ENCODE measurements around the gene TAPBP.
"Not testable (repeated sequence)": the region's sequence is repeated elsewhere in the genome, so short reads cannot be mapped to it uniquely, and the experiment has no call there.

TAPBP gene

DNA sequence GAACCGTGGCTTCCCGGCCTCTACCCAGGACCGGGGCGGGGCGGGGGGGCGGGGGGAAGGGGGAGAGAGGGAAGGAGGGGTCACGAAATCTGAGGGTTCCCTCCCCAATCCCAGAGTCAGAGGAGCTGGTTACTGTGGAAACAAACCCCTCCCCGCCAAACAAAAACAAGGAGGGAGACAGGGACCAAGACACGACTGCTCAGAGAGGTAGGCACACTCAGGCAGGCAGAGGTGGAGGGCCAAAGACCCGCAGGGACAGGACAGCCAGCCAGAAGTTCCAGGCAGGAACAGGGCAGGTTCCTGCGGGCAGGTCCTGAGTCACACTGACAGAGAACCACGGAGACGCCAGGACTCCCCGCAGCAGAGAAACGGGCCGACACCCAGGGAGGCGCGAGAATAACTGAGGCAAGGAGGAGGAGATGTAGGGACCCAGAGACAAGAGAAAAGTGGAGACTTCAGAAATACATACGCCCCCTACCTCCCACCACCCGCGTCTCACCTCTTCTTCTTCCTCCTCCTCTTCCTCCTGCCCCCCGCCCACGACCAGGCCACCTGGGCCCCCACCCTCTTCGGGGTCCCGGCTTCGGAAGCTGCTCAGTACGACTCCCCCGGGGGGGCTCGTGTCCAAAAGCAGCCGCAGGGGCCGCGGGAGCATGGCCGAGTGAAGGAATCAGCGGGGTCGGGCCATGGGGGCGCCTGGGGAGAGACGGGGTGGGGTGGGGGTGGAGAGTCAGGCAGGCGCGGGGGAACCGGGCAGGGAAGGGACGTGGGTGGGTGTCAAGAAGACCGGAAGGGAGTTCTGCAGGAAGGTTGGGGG lies 15.7 kb downstream of the TAPBP start:
- FAIRE-seq, result peak; percentile 50
- DNase-seq (ENCODE audit: extremely low spot score, insufficient read length, low read depth), result no peak

DNA sequence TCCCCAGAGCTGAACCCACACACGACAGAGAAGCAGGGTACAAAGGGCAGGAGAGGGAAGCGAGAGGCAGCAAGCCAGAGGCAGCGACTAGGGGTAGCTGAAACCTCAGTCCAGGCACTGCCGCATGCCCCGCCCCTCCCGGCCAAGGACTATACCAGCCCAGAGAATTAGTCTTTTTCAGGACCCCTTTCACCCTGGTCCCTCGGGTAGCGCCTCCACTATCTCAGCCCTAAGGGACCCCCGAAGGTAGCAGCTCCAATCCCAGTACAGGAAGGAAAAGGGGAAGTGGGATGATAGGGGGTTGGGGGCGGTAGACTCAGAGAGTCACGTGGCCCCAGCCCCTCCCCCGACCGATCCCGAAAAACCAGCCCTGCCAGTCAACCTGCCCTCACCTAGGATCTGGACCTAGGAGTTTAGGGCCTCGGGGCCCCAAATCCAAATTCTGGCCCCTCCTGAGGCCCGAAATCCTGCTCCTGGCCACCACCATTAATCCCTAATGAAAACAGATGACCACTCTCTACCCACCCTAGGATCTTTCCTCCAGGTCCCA lies 16.4 kb downstream of the TAPBP start:
- FAIRE-seq, result peak; percentile 15
- DNase-seq (ENCODE audit: extremely low spot score, insufficient read length, low read depth), result no peak

DNA sequence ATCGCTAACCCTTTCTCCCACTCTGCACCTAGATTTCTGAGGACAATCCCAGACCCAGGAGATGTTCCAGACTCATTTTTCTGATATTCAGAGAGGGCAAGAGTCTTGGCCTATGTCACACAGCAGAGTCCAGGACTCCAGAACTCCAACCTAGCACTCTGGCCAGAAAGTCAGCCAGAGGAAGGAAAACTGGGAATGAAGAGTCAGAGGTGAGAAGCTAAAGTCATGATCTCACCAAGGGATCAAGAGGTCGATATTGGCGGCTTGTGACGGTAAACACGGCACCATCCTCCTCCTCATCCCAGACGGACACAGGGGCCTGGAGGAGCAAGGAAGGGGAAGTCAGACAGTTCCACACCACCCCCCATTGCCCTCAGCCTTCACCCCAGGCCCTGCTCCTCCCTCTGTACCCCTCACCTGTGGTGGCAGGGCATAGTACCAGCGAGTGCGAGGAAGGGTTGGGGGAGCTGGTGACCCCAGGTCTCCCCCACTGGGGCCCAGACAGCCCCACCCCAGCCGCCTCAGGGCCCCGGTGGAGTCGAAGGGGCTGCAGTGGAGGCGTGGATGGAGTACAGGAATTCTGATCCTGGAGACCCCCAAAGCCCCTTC lies 17.0 kb downstream of the TAPBP start:
- DNase-seq (ENCODE audit: extremely low spot score, insufficient read length, low read depth) (no peak), FAIRE-seq (no peak)

DNA sequence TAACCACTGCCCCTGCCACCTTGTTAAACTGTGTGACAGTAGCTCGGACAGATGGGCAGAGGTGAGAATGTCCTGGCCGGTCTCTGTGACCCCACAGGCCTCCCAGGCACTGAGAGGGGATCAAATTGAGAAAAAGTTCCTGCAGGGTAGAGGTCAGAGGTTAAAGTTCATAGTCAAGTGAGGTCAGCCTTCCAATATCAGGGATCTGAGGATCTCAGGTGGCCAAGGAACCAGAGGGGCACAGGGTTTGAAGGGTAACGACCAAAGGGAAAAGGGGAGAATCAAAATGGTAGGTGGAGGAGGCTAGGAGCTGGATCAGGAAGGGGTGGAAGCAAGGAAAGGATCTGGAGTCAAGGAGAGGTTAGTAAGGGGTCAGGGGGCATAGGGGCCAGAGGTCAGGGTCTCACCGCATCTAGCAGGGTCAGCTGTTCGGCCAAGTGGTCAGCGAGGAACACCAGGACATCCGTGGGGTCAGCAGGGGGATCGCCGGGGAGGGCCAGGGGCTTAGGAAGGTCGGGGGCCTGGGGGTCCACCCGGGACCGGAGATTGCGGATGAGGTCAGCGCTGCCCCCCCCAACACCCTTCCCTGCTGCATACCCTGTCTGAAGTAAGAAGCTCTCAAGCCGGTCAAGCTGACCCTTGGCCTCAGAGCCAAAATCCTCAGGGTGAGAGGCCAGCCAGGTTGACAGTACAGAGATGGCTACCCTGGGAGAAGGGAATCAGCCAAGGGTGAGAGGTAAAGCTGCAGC lies 18.1 kb downstream of the TAPBP start:
- FAIRE-seq (no peak), DNase-seq (ENCODE audit: extremely low spot score, insufficient read length, low read depth) (no peak)

DNA sequence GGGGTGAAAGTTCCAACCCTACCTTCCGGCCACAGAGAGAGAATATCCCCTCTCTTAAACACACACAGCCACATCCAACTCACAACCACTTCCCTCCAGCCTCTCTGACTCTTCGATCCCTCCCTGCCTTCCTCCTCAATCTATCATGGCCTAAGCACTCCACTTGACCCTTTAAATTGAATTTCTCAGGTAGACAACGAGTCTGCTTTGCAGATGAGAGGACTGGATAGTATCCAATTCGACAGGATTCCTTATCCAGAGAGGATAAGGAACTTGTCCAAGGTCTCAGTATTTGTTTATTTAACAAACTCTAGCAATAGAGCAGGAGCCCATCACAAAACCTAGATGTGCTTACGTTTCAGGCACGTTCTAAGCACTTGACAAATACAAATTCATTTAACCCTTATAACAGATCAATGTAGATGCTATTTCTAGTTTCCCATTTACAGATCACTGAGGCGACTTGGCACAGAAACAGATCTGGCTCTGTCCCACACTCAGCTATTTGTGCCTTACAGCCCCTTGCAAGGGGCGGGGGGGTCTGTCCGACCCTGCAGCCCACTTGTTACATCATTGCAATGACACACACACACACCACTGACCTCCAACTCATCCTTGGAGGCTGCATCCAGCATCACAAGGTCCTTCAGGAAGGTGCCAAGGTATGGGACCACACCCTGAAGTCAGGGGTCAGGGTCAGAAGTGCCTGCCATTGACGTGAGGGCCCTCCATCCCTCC lies 19.6 kb downstream of the TAPBP start:
- DNase-seq (ENCODE audit: extremely low spot score, insufficient read length, low read depth) (no peak), FAIRE-seq (no peak)

DNA sequence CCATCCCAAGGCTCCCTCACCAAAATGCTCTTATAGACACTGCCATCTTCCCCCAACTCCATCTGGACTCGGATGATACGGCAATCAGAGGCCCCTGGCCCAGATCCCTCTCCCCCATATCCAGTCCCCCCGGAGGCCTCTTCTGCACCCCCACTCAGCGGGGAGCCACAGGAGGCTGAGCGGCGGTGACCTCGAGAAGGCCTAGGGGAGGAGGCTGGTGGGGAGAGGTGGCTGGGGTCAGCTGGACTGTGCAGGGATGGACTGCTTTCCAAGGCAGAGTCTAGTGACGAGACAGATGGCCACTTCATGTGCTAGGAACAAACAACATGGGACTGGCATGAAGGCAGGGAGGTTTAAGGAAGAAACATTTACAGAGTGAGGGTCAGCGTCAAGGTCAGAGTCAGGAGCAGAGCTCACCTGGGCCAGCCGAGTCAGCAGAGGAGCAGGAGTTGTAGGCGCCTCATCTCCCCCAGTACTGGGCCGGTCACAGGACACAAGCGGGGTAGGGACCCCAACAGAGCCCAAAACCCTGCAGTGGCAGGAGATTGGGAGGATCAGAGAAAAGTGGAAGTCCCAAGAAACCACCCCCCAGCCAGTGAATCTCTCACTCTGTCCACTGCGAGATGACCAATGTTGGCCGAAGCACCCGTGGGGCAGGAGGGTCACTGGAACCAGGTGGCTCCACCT lies 20.7 kb downstream of the TAPBP start:
- FAIRE-seq (no peak), DNase-seq (ENCODE audit: extremely low spot score, insufficient read length, low read depth) (no peak)

DNA sequence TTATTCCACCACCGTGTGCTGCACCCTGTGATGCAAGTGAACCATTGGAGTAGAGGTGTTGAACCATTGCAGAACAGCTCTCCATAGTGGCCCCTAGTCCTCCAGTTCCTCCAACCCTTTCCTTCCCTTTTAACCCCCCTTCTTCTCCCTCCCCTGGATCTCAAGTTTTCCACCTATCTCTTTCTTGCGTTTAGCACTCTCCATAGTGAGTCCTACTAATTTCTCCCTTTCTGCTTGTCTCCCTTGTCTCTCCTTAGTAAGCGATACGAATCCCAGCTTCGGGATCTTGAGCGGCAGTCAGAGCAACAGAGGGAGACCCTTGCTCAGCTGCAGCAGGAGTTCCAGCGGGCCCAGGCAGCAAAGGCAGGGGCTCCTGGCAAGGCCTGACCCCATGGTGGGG lies 23.4 kb downstream of the TAPBP start:
- FAIRE-seq, result no peak
- DNase-seq (ENCODE audit: extremely low spot score, insufficient read length, low read depth), result no peak

DNA sequence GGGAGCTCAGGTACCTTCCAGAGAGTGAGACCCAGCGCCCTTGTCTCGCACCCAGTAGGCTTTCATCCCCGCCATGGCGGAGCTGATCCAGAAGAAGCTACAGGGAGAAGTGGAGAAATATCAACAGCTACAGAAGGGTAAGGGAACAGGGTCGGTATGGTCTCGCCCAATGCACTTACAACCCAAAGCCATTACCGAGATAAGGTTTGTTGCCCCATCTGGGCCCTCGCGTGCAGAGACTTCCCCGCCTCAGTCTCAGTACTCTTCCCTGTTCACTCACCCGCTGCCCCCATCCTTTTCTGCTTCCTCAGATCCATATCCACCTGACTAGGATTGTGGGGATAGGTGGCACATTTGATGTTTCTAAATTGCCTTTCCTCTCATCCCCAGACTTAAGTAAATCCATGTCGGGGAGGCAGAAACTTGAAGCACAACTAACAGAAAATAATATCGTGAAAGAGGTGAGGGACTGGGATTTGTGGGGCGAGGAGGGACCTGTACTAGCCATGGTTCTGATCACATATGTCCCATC lies 24.0 kb downstream of the TAPBP start:
- DNase-seq (ENCODE audit: extremely low spot score, insufficient read length, low read depth), result no peak
- FAIRE-seq, result no peak

DNA sequence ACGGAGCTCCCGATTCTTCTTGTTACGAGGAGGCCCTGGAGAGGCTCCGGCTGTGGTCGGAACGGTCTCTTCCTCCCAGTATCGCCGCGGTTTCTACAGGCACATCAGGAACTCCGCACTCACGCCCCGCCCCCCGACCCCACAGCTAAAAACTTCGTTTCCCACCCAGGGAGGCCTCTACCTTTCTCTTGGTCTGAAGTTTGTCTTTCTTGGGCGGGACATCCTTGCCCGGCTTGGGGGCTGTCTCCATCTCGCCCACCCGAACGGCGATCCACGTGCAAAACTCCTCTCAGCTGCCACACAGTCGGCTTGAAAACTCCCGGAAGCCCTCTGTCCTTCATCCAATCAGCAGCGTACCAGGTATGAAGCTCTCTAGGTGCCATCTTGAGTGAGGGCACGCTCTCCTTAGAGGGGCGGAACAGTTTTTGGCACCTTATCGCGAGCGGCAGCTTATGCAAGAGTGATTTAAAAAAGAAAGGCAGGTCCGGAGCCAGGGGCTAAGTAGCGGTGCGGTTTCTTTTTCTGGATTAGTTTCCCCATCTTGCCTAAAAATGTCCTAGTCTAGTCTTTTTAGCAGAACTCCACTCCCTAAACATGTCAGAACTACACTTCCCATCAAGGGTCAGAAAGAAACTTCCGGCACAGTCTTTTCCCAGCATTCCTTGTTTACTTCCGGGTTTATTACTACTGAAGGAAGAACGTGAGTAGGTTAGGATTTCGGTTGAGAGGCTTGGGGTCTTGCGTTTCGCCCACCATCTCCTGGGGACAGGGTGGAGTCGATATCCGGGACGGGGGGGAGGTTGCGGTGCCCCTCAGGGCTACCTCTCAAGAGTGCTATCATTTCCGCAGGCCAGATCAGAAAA lies 24.7 kb downstream of the TAPBP start, which contains the start of the genes PFDN6 and WDR46:
TSS of gene PFDN6 (plus strand) at position 681 of the 863 bp plus-strand sequence. CDS start 256 bp downstream, outside the sequence.
TSS of gene WDR46 (minus strand) at position 319 of the 863 bp plus-strand sequence. CDS start at position 250, 69 bp downstream.
- peak; percentile 93 for FAIRE-seq
- no peak for DNase-seq (ENCODE audit: extremely low spot score, insufficient read length, low read depth)

DNA sequence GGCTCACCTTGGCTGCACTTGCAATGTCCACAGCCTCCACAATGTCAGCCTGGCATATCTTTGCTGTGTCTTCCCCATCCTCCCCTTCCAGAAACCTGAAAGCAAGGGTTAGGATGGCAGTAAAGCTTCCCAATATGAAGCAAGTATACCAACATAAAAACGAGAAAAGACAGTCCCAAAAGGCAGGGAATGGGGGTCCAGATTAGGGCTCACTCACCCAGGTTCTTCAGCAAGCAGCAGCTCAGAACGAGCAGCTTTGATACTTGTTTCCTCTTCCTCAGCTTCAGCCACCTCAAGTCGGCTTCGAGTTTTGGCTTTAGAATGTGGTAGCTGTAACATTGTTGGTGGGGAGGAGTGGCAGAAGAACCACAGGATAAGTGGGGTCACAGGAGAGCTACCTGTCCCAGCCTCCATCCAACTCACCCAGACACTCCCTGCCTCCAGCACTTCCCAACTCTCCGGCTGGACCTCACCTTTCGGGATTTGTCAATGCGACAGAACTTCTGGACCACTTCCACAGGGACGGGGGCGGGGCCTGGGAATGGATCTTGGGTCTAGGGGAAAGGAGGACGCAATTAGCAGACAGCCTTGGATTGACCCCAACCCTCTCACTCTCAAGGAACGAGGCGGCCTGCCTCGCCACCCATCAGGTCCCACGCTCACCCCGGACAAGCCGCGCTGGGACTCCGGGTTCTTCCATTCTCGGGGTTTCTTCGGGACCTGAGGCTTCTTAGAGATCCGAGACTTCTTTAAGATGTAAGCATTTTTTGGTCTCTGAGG lies 25.5 kb downstream of the TAPBP start:
- FAIRE-seq (no peak), DNase-seq (ENCODE audit: extremely low spot score, insufficient read length, low read depth) (no peak)

DNA sequence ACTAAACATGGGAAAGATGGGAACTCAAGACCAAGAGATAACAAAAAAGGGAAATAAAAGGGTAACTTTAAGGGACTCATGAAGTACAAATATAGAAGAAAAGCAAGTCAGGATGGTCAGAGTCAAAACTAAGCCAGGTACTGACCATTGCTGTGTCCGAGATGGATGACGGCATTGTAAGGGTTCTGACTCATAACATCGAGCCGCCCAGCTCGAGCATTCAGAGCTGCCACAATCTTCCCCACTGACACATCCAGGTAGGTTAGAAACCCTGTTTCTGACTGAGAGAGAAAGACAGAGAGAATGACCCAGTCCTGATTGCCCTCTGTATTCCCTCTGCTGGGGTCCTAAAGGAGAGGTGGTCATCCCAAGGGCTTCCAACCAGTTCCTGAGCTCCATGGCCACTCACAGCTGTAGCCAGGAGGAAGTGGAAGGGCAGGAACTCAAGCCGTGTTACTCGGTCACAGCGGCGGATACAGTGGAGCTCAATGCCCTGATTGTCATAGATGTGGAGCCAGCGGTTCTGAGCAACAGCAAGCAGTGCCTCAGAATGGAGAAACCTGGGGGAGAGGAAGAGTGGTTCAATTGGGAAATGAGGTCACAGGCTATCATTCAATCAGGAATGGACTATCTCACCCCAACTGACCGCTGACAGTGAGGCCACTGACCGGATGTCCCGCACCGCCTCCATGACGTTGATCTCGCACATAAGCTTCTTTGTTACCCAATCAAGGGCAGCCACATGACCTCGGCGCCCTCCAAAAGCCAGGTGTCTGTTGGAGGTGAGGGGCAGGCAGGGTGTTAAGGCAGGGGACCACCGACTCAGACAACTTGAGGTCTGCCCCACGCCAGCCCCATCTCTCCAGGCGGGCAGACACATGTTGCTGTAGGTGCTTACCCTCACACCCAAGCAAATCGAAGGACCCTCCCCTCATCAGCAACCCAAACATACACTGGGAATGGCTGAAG lies 26.6 kb downstream of the TAPBP start:
- no peak for FAIRE-seq

DNA sequence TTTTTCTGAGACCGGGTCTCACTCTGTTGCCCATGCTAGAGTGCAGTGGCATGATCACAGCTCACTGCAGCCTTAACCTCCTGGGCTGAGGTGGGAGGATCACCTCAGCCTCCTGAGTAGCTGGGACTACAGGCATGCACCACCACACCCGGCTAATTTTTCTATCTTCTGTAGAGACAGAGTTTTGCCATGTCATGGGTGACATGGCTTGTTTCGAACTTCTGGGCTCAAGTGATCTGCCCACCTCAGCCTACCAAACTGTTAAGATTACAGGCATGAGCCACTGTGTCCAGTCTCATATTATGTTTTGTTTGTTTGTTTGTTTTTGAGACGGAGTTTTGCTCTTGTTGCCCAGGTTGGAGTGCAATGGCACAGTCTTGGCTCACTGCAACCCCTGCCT lies 28.7 kb downstream of the TAPBP start:
- DNase-seq (ENCODE audit: extremely low spot score, insufficient read length, low read depth); FAIRE-seq: not testable (repeated sequence)

More for the DNA sequence above, 26.6 kb downstream of the TAPBP start:
- no peak for DNase-seq (ENCODE audit: extremely low spot score, insufficient read length, low read depth)

DNA sequence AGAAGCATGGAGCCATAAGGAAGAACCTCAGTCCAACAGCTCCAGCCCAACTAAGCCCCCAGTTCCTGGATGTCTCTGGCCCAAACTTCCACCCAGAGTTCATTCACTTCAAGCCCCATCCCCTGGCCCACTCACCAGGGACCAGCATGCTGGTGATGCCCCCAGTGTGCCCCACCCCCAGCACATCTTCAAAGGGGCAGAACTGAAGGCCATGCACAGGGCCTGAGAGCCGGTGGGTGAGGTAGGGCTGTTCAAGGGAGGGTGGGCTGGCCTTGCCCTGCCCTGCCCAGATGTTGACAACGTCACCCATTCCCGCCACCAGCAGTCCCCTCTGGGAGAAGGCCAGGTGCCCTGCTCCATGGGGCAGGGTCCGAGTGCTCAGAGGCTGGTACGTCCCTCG lies 33.3 kb downstream of the TAPBP start:
- no peak for FAIRE-seq
- DNase-seq (ENCODE audit: extremely low spot score, insufficient read length, low read depth), result no peak

DNA sequence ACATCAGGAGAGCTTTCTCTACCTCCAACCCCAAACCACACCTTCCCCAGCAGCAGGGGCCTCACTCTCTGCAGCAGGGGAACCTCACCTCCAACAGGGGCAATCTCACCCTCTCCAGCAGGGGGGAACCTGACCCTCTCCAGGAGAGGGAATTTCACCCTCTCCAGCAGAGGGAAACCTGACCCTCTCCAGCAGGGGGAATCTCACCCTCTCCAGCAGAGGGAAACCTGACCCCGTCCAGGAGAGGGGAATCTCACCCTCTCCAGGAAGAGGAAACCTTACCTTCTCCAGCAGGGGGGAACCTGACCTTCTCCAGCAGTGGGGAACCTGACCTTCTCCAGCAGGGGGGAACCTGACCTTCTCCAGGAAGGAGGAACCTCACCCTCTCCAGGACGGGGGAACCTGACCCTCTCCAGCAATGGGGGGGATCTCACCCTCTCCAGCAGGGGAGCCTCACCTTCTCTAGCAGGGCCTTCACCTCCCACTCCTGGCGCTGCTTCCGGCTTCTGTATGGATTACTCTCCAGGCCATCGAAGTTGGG lies 33.8 kb downstream of the TAPBP start:
- DNase-seq (ENCODE audit: extremely low spot score, insufficient read length, low read depth) (no peak), FAIRE-seq (no peak)

DNA sequence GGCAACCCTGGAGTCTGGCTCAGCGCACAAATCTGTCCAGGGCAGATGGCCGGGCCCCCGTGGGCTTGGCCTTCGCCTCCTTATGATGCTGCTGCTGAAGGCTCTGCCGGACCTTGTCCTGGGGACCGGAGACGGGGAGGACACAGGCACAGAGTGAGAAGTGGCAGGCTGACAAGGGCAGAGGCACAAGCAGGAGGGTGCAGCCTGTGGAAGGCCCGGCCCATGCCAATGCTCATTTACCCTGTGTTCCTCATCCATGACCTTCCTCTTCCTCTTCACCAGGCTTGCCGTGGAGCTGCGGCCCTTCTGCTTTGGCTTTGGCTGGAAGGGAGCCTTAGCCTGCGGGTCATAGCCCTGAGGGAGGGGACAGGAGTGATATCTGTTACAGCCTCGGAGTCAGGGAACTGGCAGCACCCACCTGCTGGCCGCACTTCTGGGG lies 34.6 kb downstream of the TAPBP start:
- no peak for FAIRE-seq
- DNase-seq (ENCODE audit: extremely low spot score, insufficient read length, low read depth), result no peak

DNA sequence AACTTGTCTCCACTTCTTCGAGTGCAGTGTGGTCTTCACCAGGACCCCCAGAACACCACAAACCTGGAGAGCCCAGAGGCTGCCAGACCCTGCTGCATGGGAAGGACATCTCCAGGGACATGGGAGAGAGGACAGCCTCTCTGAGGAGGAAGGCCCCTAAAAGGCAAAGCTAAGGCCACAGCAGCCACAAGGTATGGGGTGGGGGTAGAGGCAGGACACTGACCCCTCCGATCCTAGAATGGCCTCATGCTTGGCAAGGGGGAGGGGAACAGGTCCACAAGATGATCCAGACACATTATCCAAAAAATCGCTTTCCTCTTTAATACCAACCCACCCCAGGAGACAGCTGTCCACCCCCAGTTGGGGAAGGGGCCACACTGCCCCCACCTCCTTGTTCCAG lies 35.1 kb downstream of the TAPBP start:
- DNase-seq (ENCODE audit: extremely low spot score, insufficient read length, low read depth) (no peak), FAIRE-seq (no peak)
